Suppressor macrophage treated with lipopolysaccharide for 1 hour (primary cell): ENCODE measurements around the gene MYO18B.

ENCODE experiments used
- DNase-seq, 3 donors: peaks; one replicate each; pipeline ENCODE4 v3.0.0-alpha.2; 2020 to 2022

MYO18B gene

DNA sequence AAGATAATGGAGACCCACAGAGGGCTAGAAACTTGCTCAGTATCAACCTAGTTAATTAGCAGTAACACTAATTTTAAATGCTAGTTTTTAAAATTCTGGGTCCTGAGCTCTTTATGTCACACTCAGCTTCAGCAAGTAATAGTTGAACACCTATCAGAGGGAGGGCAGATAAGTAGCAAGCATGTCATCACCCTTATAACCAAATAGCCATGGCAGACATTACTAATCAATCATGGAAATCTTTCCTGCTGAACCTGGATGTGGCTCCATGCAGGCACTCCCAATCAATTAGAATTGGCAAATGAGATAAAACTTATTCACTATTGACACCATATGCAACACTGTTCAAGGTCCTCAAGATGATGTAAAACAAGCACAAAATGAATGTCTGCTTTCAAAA, 315.7 kb downstream of the MYO18B start:
- no peak for DNase-seq

DNA sequence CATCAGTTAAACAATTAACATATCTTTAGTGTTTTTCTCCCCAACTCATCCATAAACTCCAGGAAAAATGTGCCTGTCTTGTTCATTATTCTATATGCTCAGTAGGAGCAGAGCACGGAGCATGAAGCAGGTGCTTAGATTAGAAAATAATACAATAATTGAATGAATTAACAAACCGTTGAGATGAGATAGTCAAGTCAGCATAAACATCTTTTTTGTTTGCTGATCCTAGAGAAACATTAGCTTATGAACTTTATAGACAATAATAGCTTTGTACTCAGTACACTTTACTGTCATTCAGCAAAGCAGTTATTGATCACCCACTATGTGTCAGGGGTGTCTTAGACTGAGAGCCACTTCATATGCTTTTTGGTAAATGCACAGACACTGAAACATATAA, 322.1 kb downstream of the MYO18B start:
- no peak for DNase-seq

DNA sequence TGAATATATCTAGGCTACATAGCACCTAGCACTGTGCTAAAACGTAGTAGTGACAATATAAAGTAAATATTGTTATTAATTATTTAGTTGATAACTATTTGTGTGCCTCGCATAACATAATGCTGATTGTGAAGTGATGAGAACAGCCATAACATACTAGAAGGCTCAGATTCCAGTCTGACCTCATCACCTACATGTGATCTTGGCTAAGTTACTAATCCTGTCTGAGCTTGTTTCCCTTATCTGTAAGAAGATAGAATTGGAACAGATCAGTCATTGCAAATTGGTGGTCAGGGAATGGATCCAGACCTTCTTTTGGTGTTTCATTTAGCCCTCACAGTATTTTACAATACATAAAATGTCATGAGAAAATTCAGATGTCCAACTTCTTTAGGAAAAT, 323.9 kb downstream of the MYO18B start:
- DNase-seq: no peak

GRCh38 chr22:26066534-26066933, 324.5 kb downstream of the MYO18B start:
- no peak for DNase-seq

- DNase-seq: no peak
Measured at GRCh38 chr22:26068571-26068970, 326.6 kb downstream of the MYO18B start.

DNA sequence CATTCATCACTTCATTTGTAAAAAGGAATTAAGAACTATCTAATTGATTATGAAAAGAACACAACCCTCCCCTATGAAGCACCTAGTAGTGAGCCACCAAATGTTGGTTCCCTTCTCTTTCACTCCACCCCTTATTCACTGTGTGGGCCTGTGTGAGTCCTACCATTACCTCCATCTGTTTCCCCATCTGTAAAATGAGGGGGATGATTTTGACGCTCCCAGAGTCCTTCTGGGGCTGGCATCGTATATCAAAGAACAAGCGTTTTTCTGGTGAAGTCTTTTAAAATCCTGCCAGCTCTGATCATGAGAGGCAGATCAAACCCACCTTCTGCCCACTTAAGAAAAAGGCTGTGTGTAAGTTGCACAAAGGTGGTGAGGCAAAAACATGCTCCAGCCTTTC, 330.6 kb downstream of the MYO18B start:
- DNase-seq: no peak

DNA sequence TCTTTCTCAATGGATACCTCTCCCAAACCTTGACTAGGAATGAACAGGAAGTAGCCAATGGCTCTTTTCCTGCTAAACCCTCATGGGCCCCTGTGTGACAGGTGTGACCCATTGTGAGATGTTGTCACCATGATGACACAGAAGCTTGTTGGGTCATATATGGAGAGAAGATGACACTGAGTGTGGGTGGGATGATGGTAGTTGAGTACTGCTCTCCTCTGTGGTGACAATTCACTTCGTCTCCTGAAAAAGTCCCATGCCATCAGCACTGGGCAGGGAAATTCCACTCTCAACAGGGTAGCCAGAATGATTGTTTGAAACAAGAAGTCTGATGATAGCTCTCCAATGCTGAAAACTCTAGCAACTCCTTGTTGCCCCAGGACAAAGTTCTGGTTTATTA, 333.3 kb downstream of the MYO18B start:
- DNase-seq: peak; percentile 36 to 57 (median 41)

DNA sequence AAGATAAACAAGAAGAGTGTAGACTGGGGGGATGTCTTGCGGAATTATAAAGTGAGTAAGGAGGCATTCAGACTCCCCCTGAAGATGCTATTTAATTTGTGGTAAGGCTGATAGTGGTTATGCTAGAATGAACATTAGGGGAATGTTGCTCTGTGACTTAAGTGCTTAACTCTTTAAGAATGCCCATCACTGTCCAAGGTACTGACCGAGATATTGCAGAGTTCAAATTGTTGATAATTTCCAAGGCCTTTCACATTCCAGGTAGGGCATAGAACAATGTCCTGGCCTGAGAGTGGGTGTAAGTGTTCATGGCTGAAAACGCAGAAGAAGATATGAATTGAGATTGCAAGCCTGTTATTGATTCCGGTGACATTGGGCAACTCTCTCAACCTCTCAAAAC, 337.0 kb downstream of the MYO18B start:
- DNase-seq: no peak
